ENCODE data around the gene PLEKHH1.

- no peak for TF ChIP-seq CTCF (IDR thresholded peaks at IDR 0.05)
- TF ChIP-seq POLR2A (IDR thresholded peaks at IDR 0.05): no peak
Observed at GRCh38 chr14:67623114-67623513, 90.0 kb downstream of the PLEKHH1 start.
